NCI-H2227 (cell line): ENCODE measurements around the gene TUBGCP3.
"Not testable (repeated sequence)": the region's sequence is repeated elsewhere in the genome, so short reads cannot be mapped to it uniquely, and the experiment has no call there.

Experiments
- DNase-seq: peaks from one replicate; lab custom pipeline; 2025; ENCODE audit not compliant: unreplicated experiment; lab: John Stamatoyannopoulos, UW

TUBGCP3 gene

DNA sequence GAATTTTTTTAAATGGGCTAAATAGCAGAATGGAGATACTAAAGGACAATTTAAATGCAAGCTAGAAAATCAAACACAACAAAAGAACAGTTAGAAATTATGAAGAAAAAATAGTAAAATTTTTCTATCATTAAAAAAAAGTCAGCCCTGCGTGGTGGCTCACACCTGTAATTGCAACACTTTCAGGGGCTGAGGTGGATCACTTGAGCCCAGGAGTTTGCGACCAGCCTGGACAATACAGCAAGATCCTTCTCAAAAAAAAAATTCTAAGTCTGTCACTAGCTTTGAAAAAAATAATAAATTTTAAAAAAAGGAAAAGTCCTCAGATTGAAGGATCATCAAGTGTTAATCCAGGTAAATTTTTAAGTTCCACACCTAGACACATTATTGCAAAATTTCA is 7.7 kb downstream of the TUBGCP3 start:
- DNase-seq = no peak

DNA sequence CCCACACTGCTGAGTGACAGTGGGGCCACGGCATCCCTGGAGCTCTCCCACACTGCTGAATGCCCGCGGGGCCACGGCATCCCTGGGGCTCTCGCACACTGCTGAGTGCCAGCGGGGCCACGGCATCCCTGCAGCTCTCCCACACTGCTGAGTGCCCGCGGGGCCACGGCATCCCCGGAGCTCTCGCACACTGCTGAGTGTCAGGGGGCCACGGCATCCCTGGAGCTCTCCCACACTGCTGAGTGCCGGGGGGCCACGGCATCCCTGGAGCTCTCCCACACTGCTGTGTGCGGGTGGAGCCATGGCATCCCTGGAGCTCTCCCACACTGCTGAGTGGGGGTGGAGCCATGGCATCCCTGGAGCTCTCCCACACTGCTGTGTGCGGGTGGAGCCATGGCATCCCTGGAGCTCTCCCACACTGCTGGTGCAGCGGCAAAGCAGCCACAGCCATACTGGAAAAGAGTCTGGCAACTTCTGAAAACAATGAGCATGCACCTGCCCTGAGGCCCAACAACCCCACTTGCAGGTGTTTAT is 8.6 kb downstream of the TUBGCP3 start:
- DNase-seq = no peak

DNA sequence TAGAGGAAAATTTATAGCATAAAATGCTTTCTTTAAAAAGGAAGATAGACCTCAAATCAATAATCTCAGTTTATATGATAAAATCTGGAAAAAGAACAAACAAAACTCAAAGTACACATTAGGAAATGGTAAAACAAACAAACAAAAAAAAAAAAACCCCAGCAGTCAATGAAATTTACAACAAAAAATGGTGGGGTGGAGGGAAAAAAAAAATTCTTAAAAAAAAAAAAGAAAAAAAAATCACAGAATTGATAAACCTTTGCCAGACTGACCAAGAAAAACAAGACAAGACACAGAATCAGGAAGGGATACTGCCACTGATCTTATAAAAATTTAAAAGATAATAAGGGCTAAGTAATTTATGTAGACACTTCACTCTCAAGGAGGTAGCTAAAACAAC is 11.2 kb downstream of the TUBGCP3 start:
- no peak for DNase-seq

DNA sequence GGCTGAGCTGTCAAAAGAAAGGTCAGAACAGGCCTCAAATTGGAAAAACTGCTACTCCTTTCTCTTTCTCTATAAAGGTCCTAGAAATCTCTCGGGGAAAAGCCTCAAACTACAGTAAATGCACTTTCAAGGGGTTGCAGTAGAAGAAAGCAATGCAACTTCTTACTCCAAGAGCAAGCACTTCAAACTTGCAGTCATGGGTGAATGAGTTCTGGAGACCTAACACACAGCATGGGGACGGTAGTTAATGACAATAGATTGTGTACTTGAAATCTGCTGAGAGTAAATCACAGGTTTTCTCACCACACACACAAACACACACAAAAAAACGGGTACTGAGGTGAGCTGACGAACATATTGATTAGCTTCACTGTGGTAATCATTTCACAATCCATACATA is 11.8 kb downstream of the TUBGCP3 start:
- DNase-seq = no peak

DNA sequence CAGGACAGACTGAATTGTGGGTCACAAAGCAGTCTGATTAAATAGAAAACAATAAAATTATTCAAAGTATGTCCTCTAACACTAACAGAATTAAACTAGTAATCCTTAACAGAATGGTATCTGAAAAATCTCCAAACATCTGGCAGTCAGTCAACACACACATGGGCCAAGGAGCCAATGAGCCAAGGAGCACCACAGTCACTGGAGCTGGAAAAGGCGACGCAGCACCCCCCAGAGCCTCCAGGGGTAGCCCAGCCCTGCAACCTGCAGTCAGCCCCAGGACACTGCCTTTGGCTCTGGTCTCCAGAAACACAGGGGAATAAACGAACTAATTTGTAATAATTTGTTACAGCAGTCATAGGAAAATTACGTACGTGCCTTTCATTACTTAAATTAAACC is 12.3 kb downstream of the TUBGCP3 start:
- DNase-seq = no peak

DNA sequence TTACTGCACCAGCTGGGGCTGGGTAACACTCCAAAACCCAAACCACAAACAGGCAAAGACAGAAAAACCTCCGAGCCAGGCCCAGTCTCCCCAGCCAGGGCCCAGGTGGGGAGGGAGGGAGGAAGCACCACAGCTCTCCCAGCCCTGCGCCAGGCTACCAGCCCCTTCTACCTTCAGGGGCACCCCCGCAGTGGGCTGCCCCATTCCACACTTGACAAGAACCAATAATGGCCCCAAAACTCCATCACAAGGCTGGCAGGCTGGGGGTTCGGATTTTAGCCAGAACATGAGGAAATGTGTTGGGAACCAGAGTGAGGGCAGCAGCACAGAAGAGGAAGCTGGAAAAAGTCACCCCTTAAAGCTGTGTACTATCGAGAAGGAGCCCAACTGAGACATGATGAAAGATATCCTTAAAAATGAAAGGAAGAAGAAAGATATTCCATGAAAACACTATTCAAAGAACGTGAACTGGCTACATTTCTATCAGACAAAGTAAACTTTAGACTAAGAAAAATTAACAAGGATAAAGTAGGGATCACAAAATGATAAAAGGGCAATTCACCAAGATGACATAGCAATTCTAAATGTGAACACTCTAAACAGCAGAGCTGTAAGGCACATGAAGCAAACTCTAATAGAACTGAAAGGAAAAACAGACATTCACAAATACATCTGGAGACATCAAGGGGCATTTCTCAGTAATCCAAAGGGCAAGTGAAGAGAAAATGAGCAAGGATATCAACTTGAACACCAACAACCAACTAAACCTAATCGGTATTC is 12.9 kb downstream of the TUBGCP3 start:
- no peak for DNase-seq

DNA sequence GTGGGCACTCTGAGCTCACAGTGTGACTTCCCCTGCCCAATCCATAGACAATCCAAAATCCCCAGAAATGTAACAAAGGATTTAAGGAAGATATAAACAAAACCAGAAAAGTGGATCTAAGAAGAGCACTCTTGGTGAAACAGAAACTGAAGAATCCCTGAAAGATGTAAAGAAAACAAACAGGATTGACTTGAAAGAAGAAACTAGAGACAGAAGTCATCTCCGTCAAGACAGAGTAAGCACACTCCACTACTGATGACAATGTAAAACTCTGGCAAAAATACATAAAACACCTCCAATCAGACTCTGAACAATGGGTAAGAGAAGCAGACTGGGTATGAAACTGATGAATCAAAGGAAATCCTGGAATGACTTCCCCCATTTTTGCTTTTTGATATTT is 13.5 kb downstream of the TUBGCP3 start:
- no peak for DNase-seq

DNA sequence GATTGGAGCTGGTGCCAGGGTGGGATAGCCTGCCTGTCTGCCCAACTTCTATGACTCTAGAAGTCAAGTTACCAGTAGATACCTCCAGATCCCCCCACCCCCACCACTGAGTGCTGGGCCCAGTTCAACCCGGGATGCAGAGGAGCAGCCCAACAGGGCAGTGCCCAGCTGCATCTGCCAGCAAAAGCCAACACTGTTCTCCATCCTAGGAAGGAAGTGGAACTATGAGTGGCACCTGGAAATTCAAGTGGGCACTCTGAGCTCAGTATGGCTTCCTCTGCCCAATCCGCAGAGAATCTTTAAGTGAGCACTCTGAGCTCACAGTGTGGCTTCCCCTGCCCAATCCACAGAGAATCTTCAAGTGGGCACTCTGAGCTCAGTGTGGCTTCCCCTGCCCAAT is 14.2 kb downstream of the TUBGCP3 start:
- no peak for DNase-seq

DNA sequence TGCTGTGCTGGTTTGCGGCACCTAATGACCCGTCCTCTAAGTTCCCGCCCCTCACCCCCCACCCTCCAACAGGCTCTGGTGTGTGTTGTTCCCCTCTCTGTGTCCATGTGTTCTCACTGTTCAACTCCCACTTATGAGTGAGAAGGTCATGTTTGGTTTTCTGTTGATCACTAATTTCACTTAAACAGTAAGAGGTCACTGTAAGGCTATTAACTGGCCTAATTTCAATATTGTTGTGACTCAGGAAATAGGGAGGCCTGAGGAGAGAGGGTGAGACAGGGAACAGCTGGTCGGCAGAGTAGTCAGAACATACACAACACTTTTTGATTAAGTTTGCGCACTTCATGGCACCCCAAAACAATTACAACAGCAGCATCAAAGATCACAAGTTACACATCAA is 15.6 kb downstream of the TUBGCP3 start:
- no peak for DNase-seq

DNA sequence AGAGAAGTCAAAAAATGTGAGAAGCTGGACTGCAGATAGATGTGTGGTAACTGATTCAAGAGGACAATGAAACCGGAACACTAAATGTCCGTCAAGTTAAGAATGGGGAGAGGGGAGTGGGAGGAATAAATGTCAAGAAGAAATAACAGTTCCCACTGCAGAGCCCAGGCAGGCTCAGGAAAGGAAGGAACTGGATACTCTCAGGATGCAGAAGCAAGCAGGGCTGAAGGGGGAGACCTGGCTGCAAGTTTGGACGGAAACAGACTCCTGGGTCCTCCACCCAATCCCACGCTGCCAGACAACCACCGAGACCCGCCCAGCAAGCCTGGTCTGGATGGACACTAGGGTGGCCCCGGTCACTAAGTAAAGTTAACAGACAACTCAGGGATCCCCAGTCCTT is 18.1 kb downstream of the TUBGCP3 start:
- DNase-seq = no peak

DNA sequence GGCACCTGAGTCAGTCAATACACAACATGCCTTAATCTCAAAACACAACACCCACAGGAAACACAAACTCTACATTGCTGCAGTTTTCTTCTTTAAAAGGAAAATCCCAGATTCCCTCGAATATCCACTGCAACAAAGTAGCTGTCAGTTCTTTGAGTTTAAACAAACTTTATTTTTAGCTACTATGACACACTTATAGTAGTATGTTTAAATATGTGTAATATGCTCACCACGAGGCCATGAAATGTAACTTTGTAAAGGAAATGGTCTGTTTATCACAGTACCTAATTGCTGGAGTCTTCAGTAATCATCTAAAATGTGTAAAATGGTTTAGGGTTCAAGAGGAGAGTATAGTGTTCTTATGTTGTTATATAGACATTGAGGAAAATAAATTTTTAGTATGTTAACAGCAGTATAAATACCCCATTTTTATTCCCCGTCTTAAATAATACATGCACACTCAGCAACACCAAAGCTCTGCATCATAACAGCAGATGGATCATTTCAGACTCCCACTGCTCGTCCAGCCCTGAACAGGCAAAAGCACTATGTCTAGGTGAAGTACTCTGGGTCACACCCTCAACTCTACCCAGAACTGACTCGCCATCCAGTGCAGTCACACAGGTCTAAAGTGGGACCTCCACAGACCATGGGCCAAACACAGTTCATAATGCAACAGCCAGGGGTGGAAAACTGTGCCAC is 20.6 kb downstream of the TUBGCP3 start:
- DNase-seq = no peak

DNA sequence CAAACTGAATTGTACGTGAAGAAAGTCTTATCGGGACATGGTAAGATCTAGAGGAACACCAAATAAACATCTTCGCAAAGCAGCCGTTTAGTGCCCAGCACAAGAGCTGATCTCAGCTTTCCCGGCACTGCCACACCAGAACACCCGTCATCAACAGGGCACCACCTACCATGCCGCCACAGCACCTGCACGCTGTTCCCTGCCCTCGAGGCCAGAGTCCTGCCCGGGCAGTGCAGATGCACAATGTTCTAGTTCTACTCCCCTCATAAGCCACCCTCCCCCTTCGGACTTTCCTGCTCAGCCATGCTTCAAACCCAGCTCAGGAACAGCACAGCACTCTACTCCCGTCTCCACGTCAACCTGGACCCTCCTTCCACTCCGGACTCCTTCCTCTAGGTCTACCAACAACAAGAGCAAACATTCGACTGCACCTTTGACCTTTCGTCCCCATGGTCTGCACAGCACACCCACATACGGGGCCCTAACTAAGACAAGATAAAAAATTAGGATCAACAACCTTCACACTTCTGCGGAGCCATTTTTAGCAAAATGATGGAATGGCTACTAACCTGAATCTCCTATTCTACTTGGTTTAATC is 25.1 kb downstream of the TUBGCP3 start:
- DNase-seq = no peak

DNA sequence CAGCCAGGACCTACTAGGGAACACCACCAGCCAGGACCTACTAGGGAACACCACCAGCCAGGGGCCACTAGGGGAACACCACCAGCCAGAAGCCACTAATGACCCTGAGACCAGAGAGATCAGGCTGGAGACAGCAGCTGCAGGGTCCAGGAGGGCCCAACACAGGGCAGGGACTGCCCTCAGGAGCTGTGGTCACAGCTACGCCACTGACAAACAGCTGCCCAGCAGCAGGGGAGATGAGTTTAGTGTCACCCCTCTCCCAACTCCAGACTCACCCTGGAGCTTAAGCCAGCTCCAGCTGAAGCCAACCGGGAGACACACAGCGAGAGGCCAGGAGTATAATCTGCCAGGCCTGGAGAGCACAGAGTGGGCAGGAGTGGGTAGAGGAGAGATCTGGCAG is 25.7 kb downstream of the TUBGCP3 start:
- no peak for DNase-seq

DNA sequence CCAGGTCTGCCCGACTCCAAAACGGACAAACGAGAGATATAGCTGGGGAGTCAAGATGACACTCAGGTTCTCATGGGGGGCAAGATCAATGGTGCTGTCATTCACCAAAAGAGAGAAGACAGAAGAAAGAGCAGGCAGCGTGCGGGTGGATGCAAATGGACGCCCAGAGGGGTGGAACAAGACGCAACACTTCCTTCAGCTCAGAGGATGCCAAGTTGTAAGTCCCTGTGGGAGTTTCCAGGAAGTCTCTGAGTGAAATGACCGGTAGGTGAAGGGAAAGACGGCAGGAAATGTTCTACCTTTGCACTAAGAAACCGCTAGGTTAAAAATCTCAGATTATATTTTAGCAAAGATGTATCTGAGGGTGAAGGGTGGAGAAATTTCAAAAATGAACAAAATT is 26.5 kb downstream of the TUBGCP3 start:
- DNase-seq = no peak

DNA sequence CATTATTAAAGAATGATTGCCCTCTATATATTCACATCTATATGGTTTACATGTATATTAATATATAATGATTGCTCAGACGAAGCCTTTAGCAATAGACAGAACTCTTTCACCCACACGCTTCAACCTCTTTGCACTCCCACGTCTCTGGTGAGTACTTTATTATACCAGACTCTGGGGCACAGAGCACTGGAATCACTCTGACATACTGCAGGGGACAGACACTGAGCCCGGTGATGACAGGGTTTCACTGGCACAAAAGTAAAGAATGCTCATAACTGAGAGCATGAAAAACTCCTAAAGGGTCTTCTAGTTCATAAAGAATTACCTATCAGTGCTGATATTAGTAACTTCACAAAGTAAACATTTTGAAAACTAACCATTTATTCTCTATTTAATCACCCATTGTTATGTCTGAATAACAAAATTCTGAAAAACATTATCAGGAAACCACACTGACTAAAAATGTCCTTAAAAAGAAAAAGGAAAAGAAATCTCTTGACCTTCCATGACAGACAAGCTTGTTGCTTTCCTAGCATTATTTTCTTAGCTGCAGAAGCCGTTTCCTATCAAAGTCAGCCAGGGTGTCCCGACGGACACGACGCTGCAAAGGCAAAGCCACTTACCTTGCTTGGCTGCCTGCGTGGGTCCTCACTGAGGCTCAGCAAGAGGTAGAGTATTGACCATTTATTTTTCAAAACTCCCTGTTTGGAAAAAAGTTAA is 29.1 kb downstream of the TUBGCP3 start:
- no peak for DNase-seq

DNA sequence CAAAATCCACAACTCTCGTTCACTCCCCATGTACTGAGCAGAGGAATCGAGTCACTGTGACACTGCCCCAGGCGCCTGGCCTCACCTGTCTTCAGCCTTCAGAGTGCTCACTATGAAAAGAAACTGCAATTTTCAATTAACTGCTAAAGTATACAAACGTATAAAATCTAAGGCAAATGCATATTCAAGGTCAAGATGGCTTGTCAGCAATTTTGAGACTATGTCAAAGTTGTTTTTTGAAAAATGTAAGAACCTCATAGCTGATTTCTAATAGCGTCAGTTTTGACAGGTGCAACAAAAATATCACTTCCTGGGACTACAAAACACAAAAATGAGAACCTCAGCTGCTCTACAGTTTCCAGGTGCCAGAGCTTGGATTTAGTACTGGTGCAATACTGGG is 31.4 kb downstream of the TUBGCP3 start:
- DNase-seq = no peak

DNA sequence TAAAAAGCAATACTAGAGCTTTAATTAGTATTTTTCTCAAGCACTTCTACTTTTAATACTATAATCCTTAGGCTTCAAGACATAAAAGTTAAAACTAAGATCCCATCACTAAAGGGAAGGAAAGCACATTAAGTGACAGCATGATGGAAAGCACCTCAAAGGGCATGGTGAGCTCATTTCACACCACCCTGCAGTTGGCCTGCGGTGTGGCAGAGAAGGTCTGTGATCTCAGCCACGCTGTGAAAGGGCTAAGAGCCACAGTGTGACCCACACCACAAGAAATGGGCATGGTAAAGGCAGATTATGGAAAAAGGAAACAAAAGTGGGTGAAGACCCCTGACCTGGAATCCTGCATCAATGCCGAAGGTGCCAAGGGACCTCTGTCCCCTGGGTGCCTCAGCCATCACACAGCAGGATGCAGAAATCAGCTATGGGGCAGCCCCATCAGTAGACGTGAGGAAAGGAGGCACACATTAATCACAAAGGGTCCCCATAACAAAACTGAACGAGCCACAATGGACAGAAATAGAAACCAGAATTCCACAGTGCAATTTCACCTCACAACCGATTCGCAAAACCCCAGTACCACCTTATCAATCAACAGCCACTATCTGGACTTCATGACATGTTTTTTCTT is 33.6 kb downstream of the TUBGCP3 start:
- DNase-seq = no peak

DNA sequence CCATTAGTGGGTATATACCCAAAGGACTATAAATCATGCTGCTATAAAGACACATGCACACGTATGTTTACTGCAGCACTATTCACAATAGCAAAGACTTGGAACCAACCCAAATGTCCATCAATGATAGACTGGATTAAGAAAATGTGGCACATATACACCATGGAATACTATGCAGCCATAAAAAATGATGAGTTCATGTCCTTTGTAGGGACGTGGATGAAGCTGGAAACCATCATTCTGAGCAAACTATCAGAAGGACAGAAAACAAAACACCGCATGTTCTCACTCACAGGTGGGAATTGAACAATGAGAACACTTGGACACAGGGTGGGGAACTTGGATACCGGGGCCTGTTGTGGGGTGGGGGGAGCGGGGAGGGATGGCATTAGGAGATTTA is 39.0 kb downstream of the TUBGCP3 start:
- not testable (repeated sequence) for DNase-seq

DNA sequence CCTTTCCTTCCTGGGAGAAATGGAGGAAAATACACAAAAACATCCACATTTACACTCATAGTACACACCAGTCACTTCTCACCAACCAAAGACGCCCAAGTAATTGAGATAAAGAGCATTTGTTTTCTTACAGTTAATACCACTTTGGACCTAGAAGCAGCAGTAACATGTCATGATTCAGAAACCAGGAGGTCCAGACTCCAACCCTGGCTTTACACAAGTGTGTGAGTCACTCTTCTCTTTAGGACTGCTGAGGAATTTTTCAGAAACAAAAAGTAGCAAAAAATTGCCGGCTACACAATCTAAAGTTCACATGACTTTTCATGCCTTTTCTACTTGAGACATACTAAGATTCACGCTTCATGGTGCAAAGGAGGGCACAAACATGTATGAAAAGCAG is 42.1 kb downstream of the TUBGCP3 start:
- no peak for DNase-seq

DNA sequence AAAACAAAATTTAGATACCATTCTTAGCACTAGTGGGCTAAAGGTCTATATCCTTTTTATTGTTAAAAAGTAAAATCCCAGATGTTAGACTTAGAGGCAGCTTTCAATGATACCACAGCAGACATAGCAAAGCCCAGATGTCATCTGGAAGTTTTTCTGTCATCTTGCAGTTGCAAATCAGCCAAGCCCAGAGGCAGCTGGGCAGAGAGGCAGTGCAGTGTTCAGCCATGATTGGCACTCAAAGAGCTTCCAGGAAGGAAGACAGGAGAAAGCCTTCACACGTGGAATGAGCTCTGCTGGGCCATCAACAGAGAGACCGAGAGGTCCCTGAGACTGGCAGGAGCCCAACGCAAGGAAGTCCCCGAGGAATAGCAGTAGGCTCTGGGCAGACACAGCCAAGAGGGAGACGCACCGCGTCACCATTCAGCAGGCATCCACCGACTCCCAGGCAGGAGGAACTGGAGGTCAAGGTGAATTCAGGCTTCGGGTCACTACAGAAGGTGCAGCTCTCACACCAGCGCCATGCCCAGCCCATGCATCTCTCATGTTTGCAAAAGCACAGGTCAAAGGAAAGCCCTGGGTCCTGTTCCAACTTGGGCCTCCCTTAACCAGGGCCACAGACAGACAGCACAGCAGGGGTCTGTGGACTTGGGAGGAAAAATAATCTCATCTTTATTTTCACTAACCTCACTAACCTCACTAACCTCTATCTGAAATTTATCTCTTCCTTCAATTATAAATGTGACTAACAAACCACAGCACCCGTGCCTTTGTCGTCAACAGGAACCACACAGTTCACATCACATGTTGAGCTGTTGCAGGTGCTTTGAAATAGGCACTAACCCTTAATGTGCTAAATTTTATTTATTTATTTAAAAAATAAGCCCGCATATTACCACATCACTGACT is 54.9 kb downstream of the TUBGCP3 start:
- no peak for DNase-seq
